Muscle of back (tissue), 11 donors: ENCODE data around the gene LEKR1. TPM values are rescaled to one million over a fixed set of nuclear protein-coding genes. Genes with fewer than 3 reads are reported as not detected.

ENCODE experiments used
- DNase-seq, 3 donors: peaks; one replicate each; pipeline versions ENCODE4 v3.0.0 to v3.0.0-alpha.2; 2013
- polyA plus RNA-seq, 10 donors: library from polyadenylated mRNA; unstranded; fragments of 120-200 nt; gene quantifications; one replicate each; pipeline ENCODE4 v1.2.1, GENCODE V29; 2013; ENCODE audit not compliant: insufficient read length in 10 of 10

LEKR1 gene
- polyA plus RNA-seq, 10 donors = 0.18 to 1.2 (median 0.56) TPM

- DNase-seq = peak in 2 of 3 donors; percentile 2 to 6
Measured at GRCh38 chr3:156978481-156978961, 152.4 kb downstream of the LEKR1 start.

GRCh38 chr3:156981005-156981404, 154.9 kb downstream of the LEKR1 start:
- DNase-seq = no peak

GRCh38 chr3:156983559-156983958, 157.4 kb downstream of the LEKR1 start:
- DNase-seq = no peak

- DNase-seq = no peak
Measured at GRCh38 chr3:156985711-156986110, 159.6 kb downstream of the LEKR1 start.

- DNase-seq = no peak
Measured at GRCh38 chr3:156987946-156988345, 161.8 kb downstream of the LEKR1 start.

- no peak for DNase-seq
Measured at GRCh38 chr3:156997351-156997750, 171.2 kb downstream of the LEKR1 start.

- DNase-seq = no peak
Measured at GRCh38 chr3:157001221-157001957, 175.2 kb downstream of the LEKR1 start.

- DNase-seq = no peak
Measured at GRCh38 chr3:157021679-157022078, 195.5 kb downstream of the LEKR1 start.

GRCh38 chr3:157023226-157023625, 197.1 kb downstream of the LEKR1 start:
- no peak for DNase-seq

- no peak for DNase-seq
Measured at GRCh38 chr3:157026091-157026490, 199.9 kb downstream of the LEKR1 start.

GRCh38 chr3:157027861-157028745, 201.9 kb downstream of the LEKR1 start:
- no peak for DNase-seq

GRCh38 chr3:157029365-157029790, 203.2 kb downstream of the LEKR1 start:
- DNase-seq = no peak

GRCh38 chr3:157030712-157031111, 204.6 kb downstream of the LEKR1 start:
- DNase-seq = no peak

GRCh38 chr3:157033001-157033400, 206.8 kb downstream of the LEKR1 start:
- DNase-seq = no peak

- no peak for DNase-seq
Measured at GRCh38 chr3:157040456-157040855, 214.3 kb downstream of the LEKR1 start.

- DNase-seq = no peak
Measured at GRCh38 chr3:157042226-157042625, 216.1 kb downstream of the LEKR1 start.

GRCh38 chr3:157043771-157044170, 217.6 kb downstream of the LEKR1 start:
- DNase-seq = no peak

GRCh38 chr3:157045238-157045850, 219.2 kb downstream of the LEKR1 start:
- DNase-seq = no peak

- no peak for DNase-seq
Measured at GRCh38 chr3:157046520-157046919, 220.4 kb downstream of the LEKR1 start.

GRCh38 chr3:157051055-157051454, 224.9 kb downstream of the LEKR1 start:
- DNase-seq = no peak

- DNase-seq = no peak
Measured at GRCh38 chr3:157051591-157051990, 225.4 kb downstream of the LEKR1 start.

- no peak for DNase-seq
Measured at GRCh38 chr3:157056035-157056434, 229.9 kb downstream of the LEKR1 start.
